Measurements from ENCODE around the gene XYLT2. TPM values are rescaled to one million over a fixed set of nuclear protein-coding genes. Genes with fewer than 3 reads are reported as not detected.

XYLT2 gene
- total RNA-seq, 2 donors from 2014 or later, result 54.1 to 65.9 TPM

GRCh38 chr17:50303051-50303450 lies 42.9 kb upstream of the XYLT2 start:
- peaks cover 13% of the 10 kb centered on the region for H3K9me3 Mint-ChIP-seq

DNA sequence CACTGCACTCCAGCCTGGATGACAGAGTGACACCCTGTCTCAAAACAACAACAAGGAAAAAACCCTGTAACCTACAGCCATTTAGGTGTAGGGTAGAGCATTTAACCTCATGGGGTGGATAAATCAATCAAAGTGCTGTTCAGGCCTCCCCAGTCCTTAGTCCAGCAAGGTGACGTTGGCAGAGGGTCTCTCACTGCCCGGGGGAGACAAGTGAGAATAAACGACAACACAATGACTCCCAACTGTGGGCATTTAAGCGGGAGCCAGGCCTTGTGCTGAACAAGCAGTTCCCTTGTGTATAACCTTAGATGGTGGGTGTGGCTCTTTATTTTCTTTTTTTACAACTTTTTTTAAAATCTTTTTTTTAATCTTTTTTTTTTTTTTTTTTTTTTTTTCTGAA lies 42.3 kb upstream of the XYLT2 start:
- WGBS, 2 experiments (ENCODE audit: insufficient coverage in 1 of 2, insufficient read length in 1 of 2), result 84% methylated on average over 4 of the region's 4 CpGs; no CpG with 5 or more reads in 1 of the 2 experiments
- Histone ChIP-seq H3K9ac (ENCODE audit: extremely low read depth, low read length, poor library complexity, severe bottlenecking) (no peak overlapping the region), H3K4me1 (ENCODE audit: control insufficient read depth, insufficient read depth, low read length) (peaks cover 3% of the 10 kb centered on the region), H3K27ac (ENCODE audit: low read depth, low read length) (no peak overlapping the region), H3K36me3 (ENCODE audit: control insufficient read depth, insufficient read depth, low read length) (no peaks in the 10 kb centered on the region), H3K4me3 (ENCODE audit: low read length) (no peak overlapping the region), H3K9me3 (ENCODE audit: control insufficient read depth, low read length) (peaks cover 22% of the 10 kb centered on the region), H3K27me3 (ENCODE audit: control insufficient read depth, insufficient read depth, low read length, poor library complexity, severe bottlenecking) (no peaks in the 10 kb centered on the region)
- TF ChIP-seq, protein P1, sequence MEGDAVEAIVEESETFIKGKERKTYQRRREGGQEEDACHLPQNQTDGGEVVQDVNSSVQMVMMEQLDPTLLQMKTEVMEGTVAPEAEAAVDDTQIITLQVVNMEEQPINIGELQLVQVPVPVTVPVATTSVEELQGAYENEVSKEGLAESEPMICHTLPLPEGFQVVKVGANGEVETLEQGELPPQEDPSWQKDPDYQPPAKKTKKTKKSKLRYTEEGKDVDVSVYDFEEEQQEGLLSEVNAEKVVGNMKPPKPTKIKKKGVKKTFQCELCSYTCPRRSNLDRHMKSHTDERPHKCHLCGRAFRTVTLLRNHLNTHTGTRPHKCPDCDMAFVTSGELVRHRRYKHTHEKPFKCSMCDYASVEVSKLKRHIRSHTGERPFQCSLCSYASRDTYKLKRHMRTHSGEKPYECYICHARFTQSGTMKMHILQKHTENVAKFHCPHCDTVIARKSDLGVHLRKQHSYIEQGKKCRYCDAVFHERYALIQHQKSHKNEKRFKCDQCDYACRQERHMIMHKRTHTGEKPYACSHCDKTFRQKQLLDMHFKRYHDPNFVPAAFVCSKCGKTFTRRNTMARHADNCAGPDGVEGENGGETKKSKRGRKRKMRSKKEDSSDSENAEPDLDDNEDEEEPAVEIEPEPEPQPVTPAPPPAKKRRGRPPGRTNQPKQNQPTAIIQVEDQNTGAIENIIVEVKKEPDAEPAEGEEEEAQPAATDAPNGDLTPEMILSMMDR (conservative IDR thresholded peaks at IDR 0.05), result no peak
- Mint-ChIP-seq H3K9me3 (peaks cover 18% of the 10 kb centered on the region), H3K36me3 (ENCODE audit: low read depth) (no peaks in the 10 kb centered on the region), H3K4me3 (peak overlapping the region; percentile 23), H3K27me3 (ENCODE audit: insufficient read depth) (no peaks in the 10 kb centered on the region), H3K27ac (peak overlapping the region; percentile 93), H3K4me1 (peaks cover 39% of the 10 kb centered on the region)
- no peak for DNase-seq

More at GRCh38 chr17:50303051-50303450, 42.9 kb upstream of the XYLT2 start:
- peaks cover 3% of the 10 kb centered on the region for H3K4me1 ChIP-seq (ENCODE audit: control insufficient read depth, insufficient read depth, low read length)
- peak; percentile 86 for DNase-seq
- TF ChIP-seq, protein P1 (conservative IDR thresholded peaks at IDR 0.05), result no peak
- H3K36me3 ChIP-seq (ENCODE audit: control insufficient read depth, insufficient read depth, low read length), result no peaks in the 10 kb centered on the region
- no peaks in the 10 kb centered on the region for H3K27me3 ChIP-seq (ENCODE audit: control insufficient read depth, insufficient read depth, low read length, poor library complexity, severe bottlenecking)
- H3K9ac ChIP-seq (ENCODE audit: extremely low read depth, low read length, poor library complexity, severe bottlenecking), result no peak overlapping the region
- H3K4me3 ChIP-seq (ENCODE audit: low read length), result no peak overlapping the region
- Mint-ChIP-seq H3K27ac (peak overlapping the region; percentile 93), H3K4me1 (peaks cover 41% of the 10 kb centered on the region), H3K27me3 (ENCODE audit: insufficient read depth) (no peaks in the 10 kb centered on the region), H3K4me3 (peak overlapping the region; percentile 23), H3K36me3 (ENCODE audit: low read depth) (no peaks in the 10 kb centered on the region)
- H3K27ac ChIP-seq (ENCODE audit: low read depth, low read length), result no peak overlapping the region
- peaks cover 19% of the 10 kb centered on the region for H3K9me3 ChIP-seq (ENCODE audit: control insufficient read depth, low read length)
- WGBS, 2 experiments (ENCODE audit: insufficient coverage in 1 of 2, insufficient read length in 1 of 2), result 65 to 80% methylated on average over 8 to 11 of the region's 11 CpGs

GRCh38 chr17:50304781-50305404 lies 41.0 kb upstream of the XYLT2 start:
- Mint-ChIP-seq H3K27me3 (ENCODE audit: insufficient read depth) (no peaks in the 10 kb centered on the region), H3K9me3 (peaks cover 28% of the 10 kb centered on the region), H3K27ac (peak overlapping the region; percentile 55), H3K4me3 (no peak overlapping the region), H3K36me3 (ENCODE audit: low read depth) (no peaks in the 10 kb centered on the region), H3K4me1 (peaks cover 41% of the 10 kb centered on the region)
- Histone ChIP-seq H3K36me3 (ENCODE audit: control insufficient read depth, insufficient read depth, low read length) (no peaks in the 10 kb centered on the region), H3K4me3 (ENCODE audit: low read length) (no peak overlapping the region), H3K4me1 (ENCODE audit: control insufficient read depth, insufficient read depth, low read length) (peaks cover 3% of the 10 kb centered on the region), H3K9ac (ENCODE audit: extremely low read depth, low read length, poor library complexity, severe bottlenecking) (no peak overlapping the region), H3K27ac (ENCODE audit: low read depth, low read length) (peak overlapping the region; percentile 1), H3K9me3 (ENCODE audit: control insufficient read depth, low read length) (peaks cover 33% of the 10 kb centered on the region), H3K27me3 (ENCODE audit: control insufficient read depth, insufficient read depth, low read length, poor library complexity, severe bottlenecking) (no peaks in the 10 kb centered on the region)
- DNase-seq, result no peak
- TF ChIP-seq, protein P1 (conservative IDR thresholded peaks at IDR 0.05), result no peak
- WGBS, 2 experiments (ENCODE audit: insufficient coverage in 1 of 2, insufficient read length in 1 of 2), result 78 to 88% methylated on average over 4 to 7 of the region's 7 CpGs

Measured in endodermal cell (in vitro differentiated cells).